Measurements from ENCODE around the gene PATZ1.

The PATZ1 gene

GRCh38 chr22:31341386-31342088 lies 4.6 kb downstream of the PATZ1 start:
- TF ChIP-seq CTCF (conservative IDR thresholded peaks at IDR 0.05): no peak
- peak overlapping the region; percentile 16; the same call in 1 of the 2 replicates for H3K27ac ChIP-seq

GRCh38 chr22:31340765-31341247 lies 5.3 kb downstream of the PATZ1 start:
- no peak overlapping the region; the same call in 1 of the 2 replicates for H3K27ac ChIP-seq

GRCh38 chr22:31340360-31340759 lies 5.8 kb downstream of the PATZ1 start:
- H3K27ac ChIP-seq: no peak overlapping the region
- TF ChIP-seq CTCF (conservative IDR thresholded peaks at IDR 0.05): no peak

More at GRCh38 chr22:31340765-31341247, 5.3 kb downstream of the PATZ1 start:
- TF ChIP-seq CTCF (conservative IDR thresholded peaks at IDR 0.05): no peak

GRCh38 chr22:31339148-31339832 lies 6.9 kb downstream of the PATZ1 start:
- TF ChIP-seq CTCF (conservative IDR thresholded peaks at IDR 0.05): no peak
- no peak overlapping the region for H3K27ac ChIP-seq

GRCh38 chr22:31337178-31337577 lies 9.0 kb downstream of the PATZ1 start:
- TF ChIP-seq CTCF (conservative IDR thresholded peaks at IDR 0.05): no peak
- H3K27ac ChIP-seq: no peak overlapping the region

- no peak overlapping the region for H3K27ac ChIP-seq
- no peak for TF ChIP-seq CTCF (conservative IDR thresholded peaks at IDR 0.05)
Measured at GRCh38 chr22:31334329-31334728, 11.8 kb downstream of the PATZ1 start.

- H3K27ac ChIP-seq: no peak overlapping the region
- TF ChIP-seq CTCF (conservative IDR thresholded peaks at IDR 0.05): no peak
Measured at GRCh38 chr22:31333641-31334040, 12.5 kb downstream of the PATZ1 start.

Data from VCaP (cell line).